ENCODE data around the gene RAPGEF4.

RAPGEF4 gene

GRCh38 chr2:172889768-172890430, 154.3 kb downstream of the RAPGEF4 start:
- TF ChIP-seq POLR2A (IDR thresholded peaks at IDR 0.05; ENCODE audit: low read length), result no peak
- no peak for TF ChIP-seq GATA1 (IDR thresholded peaks at IDR 0.05; ENCODE audit: low read depth, low read length)
- DNase-seq, result no peak

GRCh38 chr2:172893111-172893510, 157.5 kb downstream of the RAPGEF4 start:
- TF ChIP-seq POLR2A (IDR thresholded peaks at IDR 0.05; ENCODE audit: low read length), result no peak
- no peak for TF ChIP-seq GATA1 (IDR thresholded peaks at IDR 0.05; ENCODE audit: low read depth, low read length)
- no peak for DNase-seq

GRCh38 chr2:172893671-172894070, 158.0 kb downstream of the RAPGEF4 start:
- TF ChIP-seq POLR2A (IDR thresholded peaks at IDR 0.05; ENCODE audit: low read length) (no peak), GATA1 (IDR thresholded peaks at IDR 0.05; ENCODE audit: low read depth, low read length) (no peak)
- no peak for DNase-seq

GRCh38 chr2:172894689-172895387, 159.2 kb downstream of the RAPGEF4 start:
- DNase-seq, result no peak
- TF ChIP-seq GATA1 (IDR thresholded peaks at IDR 0.05; ENCODE audit: low read depth, low read length), result no peak
- TF ChIP-seq POLR2A (IDR thresholded peaks at IDR 0.05; ENCODE audit: low read length), result no peak

- DNase-seq, result no peak
- TF ChIP-seq POLR2A (IDR thresholded peaks at IDR 0.05; ENCODE audit: low read length) (no peak), GATA1 (IDR thresholded peaks at IDR 0.05; ENCODE audit: low read depth, low read length) (no peak)
Measured at GRCh38 chr2:172896661-172897081, 161.0 kb downstream of the RAPGEF4 start.

GRCh38 chr2:172900871-172901270, 165.2 kb downstream of the RAPGEF4 start:
- no peak for DNase-seq
- TF ChIP-seq POLR2A (IDR thresholded peaks at IDR 0.05; ENCODE audit: low read length) (no peak), GATA1 (IDR thresholded peaks at IDR 0.05; ENCODE audit: low read depth, low read length) (no peak)

GRCh38 chr2:172901913-172902312, 166.3 kb downstream of the RAPGEF4 start:
- no peak for DNase-seq
- no peak for TF ChIP-seq POLR2A (IDR thresholded peaks at IDR 0.05; ENCODE audit: low read length)
- TF ChIP-seq GATA1 (IDR thresholded peaks at IDR 0.05; ENCODE audit: low read depth, low read length), result no peak

GRCh38 chr2:172904236-172904635, 168.6 kb downstream of the RAPGEF4 start:
- DNase-seq, result no peak
- no peak for TF ChIP-seq GATA1 (IDR thresholded peaks at IDR 0.05; ENCODE audit: low read depth, low read length)
- no peak for TF ChIP-seq POLR2A (IDR thresholded peaks at IDR 0.05; ENCODE audit: low read length)

GRCh38 chr2:172905937-172906811, 170.5 kb downstream of the RAPGEF4 start:
- TF ChIP-seq GATA1 (IDR thresholded peaks at IDR 0.05; ENCODE audit: low read depth, low read length), result no peak
- TF ChIP-seq POLR2A (IDR thresholded peaks at IDR 0.05; ENCODE audit: low read length), result no peak
- DNase-seq, result no peak

GRCh38 chr2:172908275-172908674, 172.6 kb downstream of the RAPGEF4 start:
- no peak for TF ChIP-seq POLR2A (IDR thresholded peaks at IDR 0.05; ENCODE audit: low read length)
- no peak for TF ChIP-seq GATA1 (IDR thresholded peaks at IDR 0.05; ENCODE audit: low read depth, low read length)
- no peak for DNase-seq

GRCh38 chr2:172909454-172909853, 173.8 kb downstream of the RAPGEF4 start:
- no peak for DNase-seq
- no peak for TF ChIP-seq POLR2A (IDR thresholded peaks at IDR 0.05; ENCODE audit: low read length)
- TF ChIP-seq GATA1 (IDR thresholded peaks at IDR 0.05; ENCODE audit: low read depth, low read length), result no peak

GRCh38 chr2:172912266-172912665, 176.6 kb downstream of the RAPGEF4 start:
- TF ChIP-seq GATA1 (IDR thresholded peaks at IDR 0.05; ENCODE audit: low read depth, low read length) (no peak), POLR2A (IDR thresholded peaks at IDR 0.05; ENCODE audit: low read length) (no peak)
- no peak for DNase-seq

GRCh38 chr2:172914341-172915008, 178.8 kb downstream of the RAPGEF4 start:
- DNase-seq, result no peak
- TF ChIP-seq POLR2A (IDR thresholded peaks at IDR 0.05; ENCODE audit: low read length) (no peak), GATA1 (IDR thresholded peaks at IDR 0.05; ENCODE audit: low read depth, low read length) (no peak)

- no peak for TF ChIP-seq POLR2A (IDR thresholded peaks at IDR 0.05; ENCODE audit: low read length)
- no peak for TF ChIP-seq GATA1 (IDR thresholded peaks at IDR 0.05; ENCODE audit: low read depth, low read length)
- no peak for DNase-seq
Measured at GRCh38 chr2:172917716-172918115, 182.1 kb downstream of the RAPGEF4 start.

Measured in erythroblast (primary cell).